Naive B cell (primary cell): ENCODE data around the gene PC. TPM values are rescaled to one million over a fixed set of nuclear protein-coding genes. Genes with fewer than 3 reads are reported as not detected.
A peak's percentile ranks its signal among the peaks of the same experiment; 100 is the strongest.

Experiments
- ATAC-seq, 2 donors: fragments of 150-1000 bp; cut with Tn5 transposase; 2 replicates each; pipeline ENCODE4 v1.10.0; 2021; ENCODE audit warnings: low read depth in 2 of 2, mild to moderate bottlenecking in 2 of 2, moderate library complexity in 2 of 2
- DNase-seq: peaks from one replicate; pipeline ENCODE4 v3.0.0; 2022
- H3K27ac Mint-ChIP-seq, 6 donors: one replicate each; pipeline ENCODE4 v1.8.0; 2020 to 2022; ENCODE audit warnings: mild to moderate bottlenecking in 6 of 6, mixed read lengths in 6 of 6, moderate library complexity in 5 of 6, inconsistent platforms in 2 of 6
- H3K27me3 Mint-ChIP-seq, 3 donors: one replicate each; pipeline ENCODE4 v1.8.0; 2021 to 2022; ENCODE audit warnings: mixed read lengths in 3 of 3, mild to moderate bottlenecking in 1 of 3
- H3K36me3 Mint-ChIP-seq, 2 donors: one replicate each; pipeline ENCODE4 v1.8.0; 2020 to 2022; ENCODE audit warnings: mixed read lengths in 2 of 2, inconsistent platforms in 1 of 2, mild to moderate bottlenecking in 1 of 2
- H3K4me1 Mint-ChIP-seq, 3 donors: one replicate each; pipeline ENCODE4 v1.8.0; 2020 to 2022; ENCODE audit warnings: mixed read lengths in 3 of 3, inconsistent platforms in 1 of 3, mild to moderate bottlenecking in 1 of 3, moderate library complexity in 1 of 3
- H3K4me3 Mint-ChIP-seq, 8 donors: one replicate each; pipeline ENCODE4 v1.8.0; 2020 to 2022; ENCODE audit warnings: mild to moderate bottlenecking in 8 of 8, mixed read lengths in 8 of 8, moderate library complexity in 8 of 8, inconsistent platforms in 2 of 8
- H3K9me3 Mint-ChIP-seq, 7 donors: one replicate each; pipeline ENCODE4 v1.8.0; 2020 to 2022; ENCODE audit warnings: mixed read lengths in 7 of 7, mild to moderate bottlenecking in 5 of 7, inconsistent platforms in 2 of 7, moderate library complexity in 1 of 7
- polyA plus RNA-seq, 6 donors: library from polyadenylated mRNA; unstranded; fragments of 300-500 nt; fragmentation: Illumina TruSeq; gene quantifications; one replicate each; pipeline ENCODE4 v1.2.3, GENCODE V29; 2021; ENCODE audit warnings: low read depth in 6 of 6

Gene PC
- polyA plus RNA-seq, 6 donors from 2014 or later, result 0.96 to 4.2 (median 1.7) TPM

DNA sequence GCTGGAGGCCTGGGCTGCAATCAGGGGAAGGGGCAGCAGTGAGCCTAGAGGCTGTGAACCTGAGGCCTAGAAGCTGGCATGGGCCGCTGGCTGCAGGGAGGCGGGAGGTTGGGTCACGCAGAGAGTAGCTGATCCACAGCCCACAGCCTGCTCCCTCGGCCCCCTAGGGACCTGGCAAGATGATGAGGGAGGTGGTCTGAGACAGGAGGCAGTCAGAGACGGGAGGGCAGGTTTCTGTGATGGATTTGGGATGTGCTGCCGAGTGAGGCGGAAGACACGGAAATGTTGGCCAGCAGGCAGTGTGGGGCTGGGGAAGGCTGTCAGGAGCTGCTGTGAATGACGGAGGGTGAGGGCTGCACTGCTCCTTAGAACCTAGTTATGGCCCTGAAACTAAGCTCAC lies 78.6 kb downstream of the PC start:
- no peak for DNase-seq
- Mint-ChIP-seq H3K27ac (peak overlapping the region in 3 of 6 donors; percentile 32 to 90 (median 85)), H3K9me3 (no peaks in the 10 kb centered on the region), H3K36me3 (no peaks in the 10 kb centered on the region), H3K4me1 (peaks cover 4 to 9% (median 5%) of the 10 kb centered on the region in 3 donors), H3K4me3 (peak overlapping the region in 1 of 8 donors; percentile 80), H3K27me3 (peaks cover 11 to 39% (median 21%) of the 10 kb centered on the region in 3 donors)
- no peak for ATAC-seq

- Mint-ChIP-seq H3K4me1 (peaks cover 4 to 9% (median 5%) of the 10 kb centered on the region in 3 donors), H3K27ac (no peak overlapping the region), H3K36me3 (no peaks in the 10 kb centered on the region), H3K9me3 (no peaks in the 10 kb centered on the region), H3K27me3 (peaks cover 11 to 45% (median 23%) of the 10 kb centered on the region in 3 donors), H3K4me3 (no peak overlapping the region)
- DNase-seq (no peak), ATAC-seq (no peak)
Observed at GRCh38 chr11:66879000-66879399, 79.2 kb downstream of the PC start.

GRCh38 chr11:66878474-66878873 lies 79.7 kb downstream of the PC start:
- Mint-ChIP-seq H3K36me3 (no peaks in the 10 kb centered on the region), H3K27me3 (peaks cover 11 to 44% (median 23%) of the 10 kb centered on the region in 3 donors), H3K9me3 (no peaks in the 10 kb centered on the region), H3K4me3 (no peak overlapping the region), H3K4me1 (peaks cover 4 to 8% (median 5%) of the 10 kb centered on the region in 3 donors), H3K27ac (peak overlapping the region in 1 of 6 donors; percentile 26)
- DNase-seq (no peak), ATAC-seq (no peak)

- Mint-ChIP-seq H3K4me3 (no peak overlapping the region), H3K27ac (no peak overlapping the region), H3K4me1 (peaks cover under 1 to 4% (median 2%) of the 10 kb centered on the region in 3 donors), H3K9me3 (no peaks in the 10 kb centered on the region), H3K27me3 (peaks cover 11 to 37% (median 23%) of the 10 kb centered on the region in 3 donors), H3K36me3 (no peaks in the 10 kb centered on the region)
- DNase-seq (no peak), ATAC-seq (no peak)
Observed at GRCh38 chr11:66877588-66878385, 80.4 kb downstream of the PC start.

- no peak overlapping the region for H3K4me3 Mint-ChIP-seq
- peaks cover 0 to under 1% (median 0%) of the 10 kb centered on the region in 3 donors for H3K4me1 Mint-ChIP-seq
- no peak overlapping the region for H3K27ac Mint-ChIP-seq
- peaks cover 11 to 27% (median 23%) of the 10 kb centered on the region in 3 donors for H3K27me3 Mint-ChIP-seq
- no peaks in the 10 kb centered on the region for H3K9me3 Mint-ChIP-seq
- DNase-seq (no peak), ATAC-seq (no peak)
- no peaks in the 10 kb centered on the region for H3K36me3 Mint-ChIP-seq
Observed at GRCh38 chr11:66875378-66875777, 82.8 kb downstream of the PC start.

GRCh38 chr11:66874232-66874631 lies 84.0 kb downstream of the PC start:
- Mint-ChIP-seq H3K4me3 (no peak overlapping the region), H3K27me3 (peaks cover 11 to 23% (median 22%) of the 10 kb centered on the region in 3 donors), H3K4me1 (peaks cover 0 to 3% (median under 1%) of the 10 kb centered on the region in 3 donors), H3K36me3 (no peaks in the 10 kb centered on the region), H3K9me3 (no peaks in the 10 kb centered on the region), H3K27ac (peak overlapping the region in 2 of 6 donors; percentile 32 to 96)
- no peak for ATAC-seq
- no peak for DNase-seq

GRCh38 chr11:66871521-66871901 lies 86.7 kb downstream of the PC start:
- H3K9me3 Mint-ChIP-seq, result no peaks in the 10 kb centered on the region
- ATAC-seq, result no peak

DNA sequence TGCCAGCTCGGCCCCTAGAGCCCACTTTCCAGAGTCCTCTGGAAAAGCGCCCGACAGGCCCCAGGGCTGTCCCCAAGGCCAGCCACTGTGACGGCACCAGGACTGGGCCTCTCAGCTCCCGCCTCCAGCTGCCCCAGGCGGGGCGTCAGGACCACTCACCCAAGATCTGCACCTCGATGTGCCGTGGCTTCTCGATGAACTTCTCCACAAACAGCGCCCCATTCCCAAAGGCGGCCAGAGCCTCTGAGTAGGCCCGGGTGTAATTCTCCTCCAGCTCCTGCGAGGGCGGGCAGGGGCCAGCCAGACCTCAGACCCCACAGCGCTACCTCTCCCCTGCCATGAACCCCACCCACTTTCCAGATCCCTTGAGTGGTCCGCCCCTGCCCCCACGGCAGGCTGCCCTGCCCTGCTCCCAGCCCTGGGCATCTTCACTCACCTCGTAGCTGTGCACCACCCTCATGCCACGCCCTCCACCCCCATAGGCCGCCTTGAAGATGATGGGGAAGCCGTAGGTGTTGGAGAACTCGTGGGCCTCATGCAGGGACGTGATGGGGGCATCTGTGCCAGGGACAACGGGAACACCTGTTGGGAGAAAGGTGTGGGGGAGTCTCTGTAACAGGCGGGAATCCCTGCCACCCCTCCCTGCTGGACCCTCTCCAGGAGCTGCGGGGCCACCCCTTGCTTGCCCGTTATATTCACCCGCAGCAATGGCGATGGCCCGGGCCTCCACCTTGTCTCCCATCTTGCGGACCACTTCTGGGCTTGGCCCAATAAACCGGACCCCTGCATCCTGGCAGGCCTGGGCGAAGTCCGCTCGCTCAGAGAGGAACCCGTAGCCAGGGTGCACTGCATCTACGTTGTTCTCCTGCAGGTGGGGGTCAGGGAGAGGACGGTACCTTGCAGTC lies 87.3 kb downstream of the PC start:
- ATAC-seq (no peak), DNase-seq (no peak)
- no peaks in the 10 kb centered on the region for H3K9me3 Mint-ChIP-seq
- H3K27me3 Mint-ChIP-seq, result peaks cover 11 to 18% (median 14%) of the 10 kb centered on the region in 3 donors
- H3K4me1 Mint-ChIP-seq, result peaks cover 4 to 13% (median 10%) of the 10 kb centered on the region in 3 donors
- H3K4me3 Mint-ChIP-seq, result no peak overlapping the region
- no peak overlapping the region for H3K27ac Mint-ChIP-seq
- no peaks in the 10 kb centered on the region for H3K36me3 Mint-ChIP-seq

More at GRCh38 chr11:66871521-66871901, 86.7 kb downstream of the PC start:
- DNase-seq, result no peak
- H3K36me3 Mint-ChIP-seq, result no peaks in the 10 kb centered on the region
- H3K4me1 Mint-ChIP-seq, result peaks cover 4 to 13% (median 10%) of the 10 kb centered on the region in 3 donors
- H3K27ac Mint-ChIP-seq, result no peak overlapping the region
- peaks cover 11 to 22% (median 21%) of the 10 kb centered on the region in 3 donors for H3K27me3 Mint-ChIP-seq
- no peak overlapping the region for H3K4me3 Mint-ChIP-seq

DNA sequence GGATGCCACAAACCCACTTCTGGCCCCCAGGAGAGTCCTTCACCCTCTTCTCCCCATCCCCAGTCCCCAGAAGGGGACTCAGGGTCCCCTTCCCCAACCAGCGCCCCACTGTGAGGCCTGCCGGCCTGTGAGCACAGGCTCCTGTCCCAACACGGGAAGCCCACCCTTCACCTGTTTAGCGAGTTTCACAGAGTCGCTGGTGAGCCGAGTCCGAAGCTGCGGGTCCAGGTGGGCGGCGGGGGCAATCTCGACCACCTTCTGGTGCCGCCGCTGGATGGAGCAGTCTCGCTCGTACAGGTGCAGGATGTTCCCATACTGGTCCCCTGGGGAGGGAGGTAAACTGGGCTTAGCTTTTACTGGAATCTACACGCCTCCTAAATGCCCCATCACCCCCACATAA lies 88.1 kb downstream of the PC start:
- Mint-ChIP-seq H3K36me3 (no peaks in the 10 kb centered on the region), H3K27me3 (peaks cover 7 to 11% (median 9%) of the 10 kb centered on the region in 3 donors), H3K27ac (no peak overlapping the region), H3K4me1 (peaks cover 4 to 13% (median 10%) of the 10 kb centered on the region in 3 donors), H3K9me3 (no peaks in the 10 kb centered on the region), H3K4me3 (no peak overlapping the region)
- no peak for ATAC-seq
- no peak for DNase-seq

GRCh38 chr11:66869567-66869870 lies 88.7 kb downstream of the PC start:
- H3K4me1 Mint-ChIP-seq, result peaks cover 5 to 13% (median 12%) of the 10 kb centered on the region in 3 donors
- DNase-seq, result no peak
- ATAC-seq, result no peak
- no peak overlapping the region for H3K4me3 Mint-ChIP-seq
- H3K9me3 Mint-ChIP-seq, result no peaks in the 10 kb centered on the region
- H3K27ac Mint-ChIP-seq, result no peak overlapping the region
- peaks cover under 1 to 5% (median 3%) of the 10 kb centered on the region in 3 donors for H3K27me3 Mint-ChIP-seq
- no peaks in the 10 kb centered on the region for H3K36me3 Mint-ChIP-seq

GRCh38 chr11:66868726-66869566 lies 89.2 kb downstream of the PC start:
- Mint-ChIP-seq H3K27ac (peak overlapping the region in 2 of 6 donors; percentile 47 to 85), H3K27me3 (no peaks in the 10 kb centered on the region), H3K4me3 (peak overlapping the region in 4 of 8 donors; percentile 28 to 70 (median 35)), H3K36me3 (no peaks in the 10 kb centered on the region), H3K9me3 (no peaks in the 10 kb centered on the region), H3K4me1 (peaks cover 8 to 16% (median 13%) of the 10 kb centered on the region in 3 donors)
- ATAC-seq, result peak; percentile 98
- peak; percentile 78 for DNase-seq

DNA sequence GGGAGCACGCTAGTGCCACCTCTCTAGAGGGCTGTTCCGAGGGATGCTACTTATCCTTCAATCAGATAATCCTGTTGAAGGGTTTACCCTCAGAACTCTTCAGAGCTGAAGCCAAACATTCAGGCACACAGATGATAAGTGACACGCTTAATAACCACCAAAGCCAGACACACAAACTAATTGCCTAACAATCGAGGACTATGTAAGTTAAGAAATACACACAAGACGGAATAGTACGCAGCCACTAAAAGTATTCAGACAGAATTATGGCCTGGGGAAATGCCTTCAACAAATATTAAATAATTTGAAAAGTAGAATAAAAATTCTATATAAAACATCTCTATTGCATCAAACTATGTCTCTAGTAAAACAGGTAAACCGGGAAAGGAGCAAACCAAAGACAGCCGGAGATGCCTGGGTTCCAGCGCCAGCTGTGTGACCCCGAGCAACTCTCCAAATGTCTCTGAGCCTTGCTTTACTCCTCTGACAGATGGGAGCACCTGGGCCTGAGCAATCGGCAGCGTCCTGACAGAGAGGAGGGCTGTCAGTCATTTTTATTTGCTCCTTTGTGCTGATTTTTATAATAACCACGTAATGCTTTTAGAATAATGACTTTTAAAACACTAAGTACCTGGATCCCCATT lies 90.0 kb downstream of the PC start:
- no peaks in the 10 kb centered on the region for H3K9me3 Mint-ChIP-seq
- H3K27me3 Mint-ChIP-seq, result no peaks in the 10 kb centered on the region
- H3K4me3 Mint-ChIP-seq, result peak overlapping the region in 5 of 8 donors; percentile 28 to 70 (median 40)
- peaks cover 8 to 16% (median 13%) of the 10 kb centered on the region in 3 donors for H3K4me1 Mint-ChIP-seq
- H3K36me3 Mint-ChIP-seq, result no peaks in the 10 kb centered on the region
- no peak for DNase-seq
- H3K27ac Mint-ChIP-seq, result no peak overlapping the region
- ATAC-seq, result no peak
